Panc1 (cell line): Measurements from ENCODE around the gene EIF3B. TPM values are rescaled to one million over a fixed set of nuclear protein-coding genes. Genes with fewer than 3 reads are reported as not detected.

Source experiments
- ATAC-seq: fragments of 200-7000 bp; cut with Tn5 transposase; 2 replicates; pipeline ENCODE4 v1.9.1; 2020; ENCODE audit warnings: mild to moderate bottlenecking, moderate library complexity
- BruUV-seq: library from RNA; stranded (reverse); fragments of 400-500 nt; replicated peaks from 2 replicates; lab custom pipeline; 2021; lab: Mats Ljungman, UMichigan
- CTCF ChIA-PET: fragments of 300-600 bp; sonication (Branson Sonifier 250); formaldehyde crosslinking; loops from one replicate; lab custom pipeline; 2022; ENCODE audit warnings: antibody characterized with exemption; lab: Charles Lee
- POLR2A ChIA-PET: fragments of 300-600 bp; sonication (Branson Sonifier 250); formaldehyde crosslinking; loops from one replicate; lab custom pipeline; 2022; ENCODE audit warnings: antibody characterized with exemption; lab: Charles Lee
- DNase-seq: peaks from one replicate; pipeline ENCODE4 v3.0.0-alpha.2; 2010; ENCODE audit warnings: low read depth, low spot score
- H3K27ac ChIP-seq: 2 replicates; pipeline ENCODE4 v1.5.1; 2011; ENCODE audit warnings: mild to moderate bottlenecking, low read length, inconsistent platforms
- H3K27me3 ChIP-seq: fragments of 200-500 bp; sonication (Bioruptor generic); 2 replicates; pipeline ENCODE4 v1.6.0; 2014; ENCODE audit warnings: low read length, inconsistent platforms; ENCODE audit not compliant: control insufficient read depth, insufficient read depth
- H3K36me3 ChIP-seq: fragments of 200-500 bp; sonication (Bioruptor generic); 2 replicates; pipeline ENCODE4 v1.5.1; 2014; ENCODE audit warnings: inconsistent platforms, mild to moderate bottlenecking, low read length, moderate library complexity; ENCODE audit not compliant: control insufficient read depth, insufficient read depth
- H3K4me1 ChIP-seq: 2 replicates; pipeline ENCODE4 v1.5.1; 2011; ENCODE audit warnings: inconsistent platforms, mild to moderate bottlenecking, low read length, moderate library complexity; ENCODE audit not compliant: control insufficient read depth, insufficient read depth
- H3K4me3 ChIP-seq, 2 experiments: 2 replicates each; pipeline ENCODE4 v1.5.1; 2011 to 2012; ENCODE audit warnings: low read depth in 2 of 2, low read length in 2 of 2, mild to moderate bottlenecking in 2 of 2, inconsistent platforms in 1 of 2, moderate library complexity in 1 of 2
- H3K9me3 ChIP-seq: fragments of 200-500 bp; sonication (Bioruptor generic); 2 replicates; pipeline ENCODE4 v1.5.1; 2014; ENCODE audit warnings: low read depth, mild to moderate bottlenecking, inconsistent platforms, low read length, moderate library complexity; ENCODE audit not compliant: control insufficient read depth, insufficient read depth
- CTCF ChIP-seq: fragments of 450-650 bp; IDR thresholded peaks from 2 replicates; pipeline ENCODE4 v1.5.1; 2017; ENCODE audit warnings: mild to moderate bottlenecking
- POLR2AphosphoS5 ChIP-seq: IDR thresholded peaks from 2 replicates; pipeline ENCODE4 v1.6.1; 2012; ENCODE audit warnings: mild to moderate bottlenecking, low read depth, low read length, moderate library complexity
- REST ChIP-seq, 2 experiments: IDR thresholded peaks; 2 replicates each; pipeline ENCODE4 v1.6.1; 2011 to 2012; ENCODE audit warnings: low read depth in 2 of 2, control low read depth in 1 of 2, low read length in 1 of 2, mild to moderate bottlenecking in 1 of 2, moderate library complexity in 1 of 2; ENCODE audit not compliant: insufficient read depth in 1 of 2
- SIN3A ChIP-seq: IDR thresholded peaks from 2 replicates; pipeline ENCODE4 v1.6.1; 2012; ENCODE audit warnings: low read depth, mild to moderate bottlenecking, low read length, moderate library complexity, borderline replicate concordance; ENCODE audit not compliant: insufficient read depth
- TCF7L2 ChIP-seq: IDR thresholded peaks from 2 replicates; pipeline ENCODE4 v1.6.1; 2011; ENCODE audit warnings: mild to moderate bottlenecking, low read depth, low read length, inconsistent platforms
- in situ Hi-C: cut with HindIII; loops from 2 replicates; pipeline ENCODE4 v1.10.0; 2016; ENCODE audit warnings: low sequenced_read_pairs, low pct_unique_long_range_greater_than_20kb
- intact Hi-C: fragments of 100-400 bp; cut with micrococcal nuclease; formaldehyde crosslinking; loops from one replicate; pipeline ENCODE4 v1.10.0; 2022; ENCODE audit not compliant: unreplicated experiment
- total RNA-seq: library from RNA; stranded (reverse); gene quantifications from one replicate; pipeline ENCODE4 v1.2.1, GENCODE V29; 2021; ENCODE audit not compliant: unreplicated experiment

Gene EIF3B
- total RNA-seq, 1 experiment from 2014 or later, result 432 TPM

- no peak for ATAC-seq
- no TSS peak for BruUV-seq
- H3K27ac ChIP-seq, result no peak overlapping the region
- no peaks in the 10 kb centered on the region for H3K9me3 ChIP-seq
- POLR2A ChIA-PET, result interaction anchor here (0.6 kb wide), 1 partner anchor 10 kb away, joined by 8 read pairs; no protein-coding TSS in a partner anchor
- DNase-seq, result no peak
- no peaks in the 10 kb centered on the region for H3K27me3 ChIP-seq
- intact Hi-C loops (no loop called here), in situ Hi-C loops (no loop called here)
- H3K4me3 ChIP-seq, result no peak overlapping the region
- H3K4me1 ChIP-seq, result no peaks in the 10 kb centered on the region
- peaks cover 56% of the 10 kb centered on the region for H3K36me3 ChIP-seq
- CTCF ChIA-PET, result no interaction called here
- TF ChIP-seq REST (IDR thresholded peaks at IDR 0.05; ENCODE audit: insufficient read depth in 1 of 2, low read depth in 2 of 2, low read length in 1 of 2), result no peak
- no peak for TF ChIP-seq CTCF
Measured at GRCh38 chr7:2369139-2369538, 14.5 kb downstream of the EIF3B start.

DNA sequence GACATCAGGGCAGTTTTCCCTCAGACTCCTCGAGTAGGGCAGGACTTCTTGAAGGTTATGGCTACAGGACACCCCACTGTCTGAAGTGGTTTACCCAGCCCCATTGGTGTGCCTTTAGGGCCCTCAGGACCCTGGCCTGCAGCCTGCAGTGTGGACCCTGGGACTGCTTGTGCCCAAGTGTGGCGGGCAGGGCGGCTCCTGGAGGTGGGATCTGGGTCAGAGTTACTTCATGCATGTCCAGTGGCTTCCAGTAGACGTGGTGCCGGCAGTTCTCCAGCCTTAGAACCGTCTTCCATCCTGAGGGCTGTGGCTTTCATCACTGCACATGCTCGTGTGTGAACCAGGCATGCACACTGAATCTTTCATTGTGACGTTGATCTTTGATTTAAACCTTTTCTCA lies 16.7 kb downstream of the EIF3B start:
- Histone ChIP-seq H3K27me3 (no peaks in the 10 kb centered on the region), H3K4me3 (no peak overlapping the region), H3K9me3 (no peaks in the 10 kb centered on the region), H3K4me1 (no peaks in the 10 kb centered on the region), H3K27ac (no peak overlapping the region), H3K36me3 (peaks cover 64% of the 10 kb centered on the region)
- in situ Hi-C loops, result no loop called here
- intact Hi-C loops, result no loop called here
- no peak; the same call in 1 of the 2 replicates for ATAC-seq
- DNase-seq, result no peak
- TF ChIP-seq POLR2AphosphoS5, result no peak
- no TSS peak for BruUV-seq
- ChIA-PET POLR2A (no interaction called here), CTCF (no interaction called here)

DNA sequence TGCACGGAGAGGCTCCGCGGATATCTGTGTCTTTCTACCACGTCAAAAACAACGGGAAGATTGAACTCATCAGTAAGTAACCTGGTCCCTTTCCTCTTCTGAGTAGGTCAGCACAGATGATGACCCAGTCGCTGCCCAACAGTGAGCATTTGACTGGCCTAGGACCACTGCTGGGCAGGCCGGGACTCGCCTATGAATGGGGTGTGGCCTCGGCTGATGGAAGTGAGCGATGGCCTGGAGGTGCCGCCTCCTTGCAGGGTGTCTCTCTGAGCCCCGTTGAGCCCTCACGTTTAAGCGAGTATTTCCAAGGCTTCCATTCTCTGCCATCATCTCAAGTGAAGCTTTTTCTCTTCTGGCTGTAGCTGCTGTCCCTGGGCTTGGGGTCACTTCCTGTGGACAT lies 18.1 kb downstream of the EIF3B start:
- TF ChIP-seq TCF7L2, result no peak
- TF ChIP-seq POLR2AphosphoS5, result no peak
- no peak for TF ChIP-seq REST (IDR thresholded peaks at IDR 0.05; ENCODE audit: insufficient read depth in 1 of 2, low read depth in 2 of 2, low read length in 1 of 2)
- TF ChIP-seq CTCF, result no peak
- TF ChIP-seq SIN3A, result no peak
- H3K9me3 ChIP-seq, result no peaks in the 10 kb centered on the region
- intact Hi-C loops (no loop called here), in situ Hi-C loops (no loop called here)
- H3K27ac ChIP-seq, result no peak overlapping the region
- H3K4me1 ChIP-seq, result no peaks in the 10 kb centered on the region
- CTCF ChIA-PET, result interaction anchor here (0.6 kb wide), 1 partner anchor 35 kb away, joined by 7 read pairs; no protein-coding TSS in a partner anchor
- H3K4me3 ChIP-seq, result no peak overlapping the region
- no peaks in the 10 kb centered on the region for H3K27me3 ChIP-seq
- POLR2A ChIA-PET, result no interaction called here
- BruUV-seq, result no TSS peak
- DNase-seq (no peak), ATAC-seq (peak; percentile 15; the same call in 1 of the 2 replicates)
- peaks cover 61% of the 10 kb centered on the region for H3K36me3 ChIP-seq
